OCI-LY3 (cell line): ENCODE measurements around the gene KDM3B.

Experiments
- H2AFZ ChIP-seq: fragments of 200-600, 300-600 bp; shearing (Covaris generic); 2 replicates; pipeline ENCODE4 v1.6.0; 2014; ENCODE audit warnings: antibody characterized with exemption, low read depth, low read length
- H3K27ac ChIP-seq: fragments of 200-600, 300-600 bp; sonication (generic); 2 replicates; pipeline ENCODE4 v1.5.1; 2014; ENCODE audit warnings: mild to moderate bottlenecking, low read length, moderate library complexity, mixed read lengths
- H3K27me3 ChIP-seq: fragments of 200-600, 300-600 bp; sonication (generic); 2 replicates; pipeline ENCODE4 v1.6.1; 2014; ENCODE audit warnings: low read depth, low read length, mixed read lengths
- H3K36me3 ChIP-seq: fragments of 200-600, 300-600 bp; sonication (generic); replicated peaks from 2 replicates; pipeline ENCODE3; 2014; ENCODE audit warnings: low read depth, low read length, mixed read lengths
- H3K4me1 ChIP-seq: fragments of 300-600, 200-600 bp; sonication (generic); 2 replicates; pipeline ENCODE4 v1.6.1; 2014; ENCODE audit warnings: low read length, mixed read lengths
- H3K4me2 ChIP-seq: fragments of 200-600, 300-600 bp; sonication (generic); 2 replicates; pipeline ENCODE4 v1.6.1; 2014; ENCODE audit warnings: low read length, mixed read lengths
- H3K4me3 ChIP-seq: fragments of 300-600, 200-600 bp; sonication (generic); 2 replicates; pipeline ENCODE4 v1.5.1; 2014; ENCODE audit warnings: antibody characterized with exemption, mild to moderate bottlenecking, low read length, moderate library complexity
- H3K79me2 ChIP-seq: fragments of 300-600, 200-600 bp; shearing (Covaris generic); 2 replicates; pipeline ENCODE4 v1.6.1; 2014; ENCODE audit warnings: mild to moderate bottlenecking, low read length, mixed read lengths
- H3K9ac ChIP-seq: fragments of 300-600, 200-600 bp; shearing (Covaris generic); 2 replicates; pipeline ENCODE4 v1.6.0; 2014; ENCODE audit warnings: mild to moderate bottlenecking, low read length, moderate library complexity
- H3K9me3 ChIP-seq: fragments of 200-600, 300-600 bp; shearing (Covaris generic); 2 replicates; pipeline ENCODE4 v1.6.1; 2014; ENCODE audit warnings: low read length, mixed read lengths; ENCODE audit not compliant: insufficient read depth
- H4K20me1 ChIP-seq: fragments of 200-600, 300-600 bp; sonication (generic); 2 replicates; pipeline ENCODE4 v1.6.1; 2016; ENCODE audit warnings: low read length, mixed read lengths; ENCODE audit not compliant: insufficient read depth
- CTCF ChIP-seq: fragments of 200-600, 300-600 bp; sonication (generic); IDR thresholded peaks from 2 replicates; pipeline ENCODE4 v1.5.1; 2014; ENCODE audit warnings: antibody characterized with exemption, low read length, low read depth
- EZH2phosphoT487 ChIP-seq: fragments of 200-600 bp; shearing (Covaris generic); IDR thresholded peaks from 2 replicates; pipeline ENCODE4 v1.6.1; 2018; ENCODE audit warnings: antibody characterized with exemption, mixed run types, low read depth

The KDM3B gene

GRCh38 chr5:138418444-138418843 lies 66.0 kb downstream of the KDM3B start:
- no peak overlapping the region for H3K4me2 ChIP-seq
- H3K4me3 ChIP-seq = no peak overlapping the region
- no peak for TF ChIP-seq CTCF
- TF ChIP-seq EZH2phosphoT487 = no peak
- H3K27me3 ChIP-seq = no peaks in the 10 kb centered on the region
- no peak overlapping the region for H3K27ac ChIP-seq
- no peaks in the 10 kb centered on the region for H4K20me1 ChIP-seq
- no peaks in the 10 kb centered on the region for H3K9me3 ChIP-seq
- H3K79me2 ChIP-seq = no peaks in the 10 kb centered on the region
- peaks cover 21% of the 10 kb centered on the region for H3K36me3 ChIP-seq
- H3K4me1 ChIP-seq = no peaks in the 10 kb centered on the region
- H3K9ac ChIP-seq = no peak overlapping the region
- H2AFZ ChIP-seq = no peak overlapping the region

- Histone ChIP-seq H3K4me3 (no peak overlapping the region), H3K27ac (no peak overlapping the region), H3K9me3 (no peaks in the 10 kb centered on the region), H3K27me3 (no peaks in the 10 kb centered on the region), H3K9ac (no peak overlapping the region), H3K36me3 (peaks cover 38% of the 10 kb centered on the region), H3K4me2 (no peak overlapping the region), H4K20me1 (no peaks in the 10 kb centered on the region), H3K79me2 (no peaks in the 10 kb centered on the region), H3K4me1 (no peaks in the 10 kb centered on the region), H2AFZ (no peak overlapping the region)
- TF ChIP-seq CTCF (no peak), EZH2phosphoT487 (no peak)
Observed at GRCh38 chr5:138425079-138425478, 72.6 kb downstream of the KDM3B start.

DNA sequence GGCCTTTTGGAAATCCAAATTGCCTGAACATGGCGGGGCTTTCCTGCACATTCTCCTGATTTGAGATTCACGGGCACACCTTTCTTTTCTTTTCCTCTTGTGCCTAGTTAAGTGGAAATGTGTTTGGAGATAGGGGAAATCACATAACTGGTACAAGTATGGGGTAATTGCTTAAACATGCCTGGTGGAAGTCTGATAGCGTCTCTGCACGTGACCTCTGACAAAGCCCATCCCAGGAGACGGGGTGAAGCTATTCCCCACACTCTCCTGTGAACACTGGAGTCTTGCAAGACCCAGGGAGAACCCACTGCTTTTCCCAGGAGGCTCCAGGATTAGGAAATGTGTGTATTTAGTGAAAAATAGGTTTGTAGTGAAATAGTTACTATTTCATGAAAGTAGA lies 83.5 kb downstream of the KDM3B start:
- no peaks in the 10 kb centered on the region for H3K27me3 ChIP-seq
- H3K4me3 ChIP-seq = no peak overlapping the region
- no peak overlapping the region for H2AFZ ChIP-seq
- no peak overlapping the region for H3K4me2 ChIP-seq
- H3K9ac ChIP-seq = no peak overlapping the region
- TF ChIP-seq CTCF = no peak
- TF ChIP-seq EZH2phosphoT487 = no peak
- peaks cover 10% of the 10 kb centered on the region; the same call in 1 of the 2 replicates for H3K4me1 ChIP-seq
- H3K9me3 ChIP-seq = no peaks in the 10 kb centered on the region
- no peak overlapping the region for H3K27ac ChIP-seq
- H4K20me1 ChIP-seq = no peaks in the 10 kb centered on the region
- peaks cover 19% of the 10 kb centered on the region for H3K36me3 ChIP-seq
- no peaks in the 10 kb centered on the region for H3K79me2 ChIP-seq

DNA sequence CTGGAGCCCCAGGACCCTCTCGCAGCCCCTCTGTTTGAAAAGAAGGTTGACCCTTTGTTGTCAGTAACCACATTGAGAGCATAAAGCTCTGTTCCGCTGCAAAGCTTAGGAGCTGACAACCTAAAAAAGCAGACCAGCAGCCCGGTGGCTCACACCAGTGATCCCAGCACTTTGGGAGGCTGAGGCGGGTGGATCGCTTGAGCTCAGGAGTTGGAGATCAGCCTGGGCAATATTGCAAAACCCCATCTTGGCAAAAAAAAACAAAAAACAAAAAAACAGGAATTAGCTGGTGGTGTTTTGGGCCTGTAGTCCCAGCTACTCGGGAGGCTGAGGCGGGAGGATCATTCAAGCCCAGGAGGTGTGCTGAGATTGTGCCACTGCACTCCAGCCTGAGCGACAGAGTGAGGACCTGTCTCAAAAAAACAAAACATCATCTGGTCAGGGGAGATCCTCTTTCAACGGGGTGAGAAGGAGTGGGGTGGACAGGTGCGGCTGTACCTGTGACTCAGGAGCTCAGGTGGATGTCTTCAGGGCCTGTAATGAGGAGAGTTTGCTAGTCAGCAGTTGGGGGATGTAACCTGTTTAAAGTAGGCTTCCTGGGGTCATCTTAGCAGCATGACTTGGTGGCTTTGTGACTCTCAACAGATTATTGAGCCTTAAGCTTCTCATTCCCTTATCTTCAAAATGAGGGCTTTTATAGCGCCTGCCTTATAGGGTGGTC lies 85.7 kb downstream of the KDM3B start:
- peak overlapping the region; percentile 81 for H3K4me3 ChIP-seq
- H3K27ac ChIP-seq = no peak overlapping the region
- H2AFZ ChIP-seq = no peak overlapping the region
- H3K9ac ChIP-seq = peak overlapping the region; percentile 43; the same call in 1 of the 2 replicates
- TF ChIP-seq EZH2phosphoT487 (no peak), CTCF (no peak)
- peak overlapping the region; percentile 82 for H3K4me2 ChIP-seq
- peaks cover 10% of the 10 kb centered on the region; the same call in 1 of the 2 replicates for H3K4me1 ChIP-seq
- no peaks in the 10 kb centered on the region for H3K9me3 ChIP-seq
- peaks cover 13% of the 10 kb centered on the region for H3K36me3 ChIP-seq
- H3K79me2 ChIP-seq = no peaks in the 10 kb centered on the region
- no peaks in the 10 kb centered on the region for H3K27me3 ChIP-seq
- no peaks in the 10 kb centered on the region for H4K20me1 ChIP-seq
